Keratinocyte (primary cell): ENCODE measurements around the gene SPAG6. TPM values are rescaled to one million over a fixed set of nuclear protein-coding genes. Genes with fewer than 3 reads are reported as not detected.

Experiments used
- DNase-seq: peaks from one replicate; pipeline ENCODE4 v3.0.0-alpha.2; 2011; ENCODE audit warnings: low read depth, missing footprints, low spot score
- FAIRE-seq: peaks from 2 replicates; lab custom pipeline; 2011; peaks lifted over from hg19 to GRCh38; lab: Jason Lieb, UNC
- H2AFZ ChIP-seq: 2 replicates; pipeline ENCODE4 v1.6.0; 2012; ENCODE audit warnings: low read length, control low read depth, inconsistent platforms; ENCODE audit not compliant: control insufficient read depth
- H3K27ac ChIP-seq: 2 replicates; pipeline ENCODE4 v1.5.1; 2011; ENCODE audit warnings: low read length; ENCODE audit not compliant: control insufficient read depth, insufficient read depth
- H3K27me3 ChIP-seq: 3 replicates; pipeline ENCODE4 v1.6.0; 2011; ENCODE audit warnings: low read length; ENCODE audit not compliant: control insufficient read depth, insufficient read depth; ENCODE audit errors: extremely low read depth
- H3K36me3 ChIP-seq, 2 experiments: 2 replicates in 1 of 2; 3 replicates in 1 of 2; pipeline ENCODE4 v1.5.1; 2011; ENCODE audit warnings: low read length in 2 of 2, mild to moderate bottlenecking in 1 of 2; ENCODE audit not compliant: control insufficient read depth in 2 of 2, insufficient read depth in 2 of 2; ENCODE audit errors: extremely low read depth in 1 of 2
- H3K4me1 ChIP-seq: 3 replicates; pipeline ENCODE4 v1.5.1; 2011; ENCODE audit warnings: low read length; ENCODE audit not compliant: control insufficient read depth, insufficient read depth; ENCODE audit errors: extremely low read depth
- H3K4me2 ChIP-seq: 3 replicates; pipeline ENCODE4 v1.6.0; 2011; ENCODE audit warnings: low read depth, low read length; ENCODE audit not compliant: control insufficient read depth, insufficient read depth; ENCODE audit errors: extremely low read depth
- H3K4me3 ChIP-seq, 3 experiments: fragments of 200-600 bp in 1 of 3; sonication (generic) in 1 of 3; 2 replicates in 2 of 3; 3 replicates in 1 of 3; pipeline ENCODE4 v1.5.1; 2011 to 2016; ENCODE audit warnings: low read length in 3 of 3, mild to moderate bottlenecking in 3 of 3, control low read depth in 2 of 3, inconsistent platforms in 1 of 3, low read depth in 1 of 3, mixed read lengths in 1 of 3, mixed run types in 1 of 3, moderate library complexity in 1 of 3; ENCODE audit not compliant: control insufficient read depth in 2 of 3, insufficient read depth in 2 of 3; ENCODE audit errors: extremely low read depth in 1 of 3
- H3K79me2 ChIP-seq: 2 replicates; pipeline ENCODE4 v1.6.0; 2012; ENCODE audit warnings: low read length; ENCODE audit not compliant: control insufficient read depth, insufficient read depth
- H3K9ac ChIP-seq: 3 replicates; pipeline ENCODE4 v1.6.0; 2011; ENCODE audit warnings: low read length; ENCODE audit not compliant: control insufficient read depth, insufficient read depth; ENCODE audit errors: extremely low read depth
- H3K9me1 ChIP-seq: 3 replicates; pipeline ENCODE4 v1.6.0; 2011; ENCODE audit warnings: low read length; ENCODE audit not compliant: control insufficient read depth, insufficient read depth; ENCODE audit errors: extremely low read depth
- H3K9me3 ChIP-seq: 2 replicates; pipeline ENCODE4 v1.5.1; 2012; ENCODE audit warnings: low read depth, low read length; ENCODE audit not compliant: control insufficient read depth
- H4K20me1 ChIP-seq: 3 replicates; pipeline ENCODE4 v1.6.0; 2011; ENCODE audit warnings: low read length; ENCODE audit not compliant: control insufficient read depth, insufficient read depth; ENCODE audit errors: extremely low read depth
- EZH2 ChIP-seq: IDR thresholded peaks from one replicate; pipeline ENCODE4 v1.6.1; 2012; ENCODE audit warnings: inconsistent platforms, mild to moderate bottlenecking, low read length, moderate library complexity
- dilution Hi-C: fragments of 300-500 bp; cut with MboI; formaldehyde crosslinking; loops from one replicate; pipeline ENCODE4 v1.7.0; 2020; ENCODE audit warnings: low sequenced_read_pairs; ENCODE audit not compliant: extremely low pct_ligation_motif_present
- polyA plus RNA-seq, 5 experiments: library from polyadenylated mRNA; depleted of rRNA in 3 of 5; stranded (reverse) in 3 of 5; stranded (forward) in 1 of 5; unstranded in 1 of 5; fragments of >200 nt; gene quantifications; 1 replicate in 1 of 5; 2 replicates in 3 of 5; 3 replicates in 1 of 5; pipeline versions ENCODE4 v1.2.1 to v1.2.3, GENCODE V29; 2011 to 2012; ENCODE audit warnings: missing spikeins in 2 of 5, low read depth in 1 of 5, low replicate concordance in 1 of 5
- TF ChIP-seq, protein P1 (sequence below), 3 experiments: IDR thresholded peaks in 1 of 3; conservative IDR thresholded peaks in 1 of 3; optimal IDR thresholded peaks in 1 of 3; 2 replicates in 2 of 3; 3 replicates in 1 of 3; pipeline versions ENCODE3 to v1.5.1; 2011; ENCODE audit warnings: low read length in 3 of 3, mild to moderate bottlenecking in 3 of 3, moderate library complexity in 2 of 3, control low read depth in 1 of 3, inconsistent platforms in 1 of 3; ENCODE audit not compliant: insufficient read depth in 2 of 3; ENCODE audit errors: extremely low read depth in 1 of 3

The SPAG6 gene
- polyA plus RNA-seq, 1 donor (not counting 4 experiments of a cell fraction or from before 2014, with no cell fraction given) = not detected

DNA sequence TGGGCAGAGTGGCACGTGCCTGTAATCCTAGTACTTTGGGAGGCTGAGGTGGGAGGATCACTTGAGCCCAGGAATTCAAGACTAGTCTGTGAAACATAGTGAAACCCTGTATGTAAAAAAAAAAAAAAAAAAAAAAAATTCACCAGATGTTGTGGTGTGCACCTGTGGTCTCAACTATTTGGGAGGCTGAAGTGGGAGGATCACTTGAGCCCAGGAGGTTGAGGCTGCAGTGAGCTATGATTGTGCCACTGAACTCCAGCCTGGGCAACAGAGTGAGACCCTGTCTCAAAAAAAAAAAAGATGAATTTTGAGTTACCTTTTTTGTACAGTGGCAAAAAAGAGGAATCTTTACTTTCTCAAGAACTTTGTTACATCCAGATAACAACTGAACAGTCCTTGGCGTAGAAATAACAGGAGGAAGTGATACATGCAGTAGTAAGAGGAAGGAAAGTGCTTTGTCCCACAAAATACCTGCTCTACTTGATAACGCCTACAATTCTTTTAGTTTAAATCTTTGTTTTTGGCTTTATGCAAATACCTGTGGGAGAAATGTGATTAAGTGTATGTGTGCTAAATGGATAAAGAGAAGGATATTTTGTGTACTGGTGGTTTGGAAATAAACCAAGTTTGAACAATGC, 29.3 kb downstream of the SPAG6 start:
- DNase-seq (no peak), FAIRE-seq (no peak)
- dilution Hi-C loops = no loop called here
- H3K27me3 ChIP-seq = peaks cover 4% of the 10 kb centered on the region
- no peak overlapping the region for H2AFZ ChIP-seq
- no peak overlapping the region for H3K27ac ChIP-seq
- no peaks in the 10 kb centered on the region for H4K20me1 ChIP-seq
- no peak overlapping the region for H3K4me2 ChIP-seq
- H3K9ac ChIP-seq = no peak overlapping the region
- H3K4me1 ChIP-seq = no peaks in the 10 kb centered on the region
- no peaks in the 10 kb centered on the region for H3K36me3 ChIP-seq
- TF ChIP-seq, protein P1, sequence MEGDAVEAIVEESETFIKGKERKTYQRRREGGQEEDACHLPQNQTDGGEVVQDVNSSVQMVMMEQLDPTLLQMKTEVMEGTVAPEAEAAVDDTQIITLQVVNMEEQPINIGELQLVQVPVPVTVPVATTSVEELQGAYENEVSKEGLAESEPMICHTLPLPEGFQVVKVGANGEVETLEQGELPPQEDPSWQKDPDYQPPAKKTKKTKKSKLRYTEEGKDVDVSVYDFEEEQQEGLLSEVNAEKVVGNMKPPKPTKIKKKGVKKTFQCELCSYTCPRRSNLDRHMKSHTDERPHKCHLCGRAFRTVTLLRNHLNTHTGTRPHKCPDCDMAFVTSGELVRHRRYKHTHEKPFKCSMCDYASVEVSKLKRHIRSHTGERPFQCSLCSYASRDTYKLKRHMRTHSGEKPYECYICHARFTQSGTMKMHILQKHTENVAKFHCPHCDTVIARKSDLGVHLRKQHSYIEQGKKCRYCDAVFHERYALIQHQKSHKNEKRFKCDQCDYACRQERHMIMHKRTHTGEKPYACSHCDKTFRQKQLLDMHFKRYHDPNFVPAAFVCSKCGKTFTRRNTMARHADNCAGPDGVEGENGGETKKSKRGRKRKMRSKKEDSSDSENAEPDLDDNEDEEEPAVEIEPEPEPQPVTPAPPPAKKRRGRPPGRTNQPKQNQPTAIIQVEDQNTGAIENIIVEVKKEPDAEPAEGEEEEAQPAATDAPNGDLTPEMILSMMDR (optimal IDR thresholded peaks at IDR 0.05 in 1 of 3, IDR thresholded peaks at IDR 0.05 in 1 of 3, conservative IDR thresholded peaks at IDR 0.05 in 1 of 3; ENCODE audit: extremely low read depth in 1 of 3, insufficient read depth in 2 of 3, low read length in 3 of 3) = no peak
- TF ChIP-seq EZH2 = no peak
- H3K79me2 ChIP-seq = no peaks in the 10 kb centered on the region
- H3K9me3 ChIP-seq = no peaks in the 10 kb centered on the region
- no peak overlapping the region for H3K4me3 ChIP-seq
- H3K9me1 ChIP-seq = no peaks in the 10 kb centered on the region

DNA sequence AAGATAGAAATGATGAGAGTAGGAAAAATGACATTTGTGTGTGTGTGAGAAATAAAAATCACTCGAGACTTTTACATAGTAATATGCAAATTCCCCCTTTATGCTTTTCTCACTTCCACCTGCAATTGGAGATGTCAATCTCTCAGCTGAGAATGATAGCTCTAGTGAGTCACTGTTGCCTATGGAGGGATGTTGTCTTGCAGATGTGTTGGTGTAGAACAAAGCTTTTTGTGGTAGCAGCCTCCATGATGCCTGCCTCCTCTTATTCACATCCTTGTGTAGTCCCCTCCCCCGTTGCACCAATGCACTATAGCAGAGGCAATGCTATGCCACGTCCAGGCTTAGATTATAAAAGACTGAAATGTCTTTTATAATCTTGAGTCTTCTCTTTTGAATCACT, 33.8 kb downstream of the SPAG6 start:
- no peaks in the 10 kb centered on the region for H4K20me1 ChIP-seq
- DNase-seq = no peak
- no peak overlapping the region for H3K27ac ChIP-seq
- no peaks in the 10 kb centered on the region for H3K4me1 ChIP-seq
- H3K79me2 ChIP-seq = no peaks in the 10 kb centered on the region
- H3K4me2 ChIP-seq = no peak overlapping the region
- no peaks in the 10 kb centered on the region for H3K9me3 ChIP-seq
- dilution Hi-C loops = no loop called here
- TF ChIP-seq EZH2 = no peak
- TF ChIP-seq, protein P1 (optimal IDR thresholded peaks at IDR 0.05 in 1 of 3, IDR thresholded peaks at IDR 0.05 in 1 of 3, conservative IDR thresholded peaks at IDR 0.05 in 1 of 3; ENCODE audit: extremely low read depth in 1 of 3, insufficient read depth in 2 of 3, low read length in 3 of 3) = no peak
- no peak for FAIRE-seq
- H3K27me3 ChIP-seq = no peaks in the 10 kb centered on the region
- H3K4me3 ChIP-seq = no peak overlapping the region
- H3K36me3 ChIP-seq = no peaks in the 10 kb centered on the region
- H3K9ac ChIP-seq = no peak overlapping the region
- H2AFZ ChIP-seq = no peak overlapping the region
- no peaks in the 10 kb centered on the region for H3K9me1 ChIP-seq
